Erythroblast (primary cell): ENCODE measurements around the gene COG1.

ENCODE experiments used
- GATA1 ChIP-seq: IDR thresholded peaks from 2 replicates; pipeline ENCODE4 v1.6.1; 2011; ENCODE audit warnings: low read depth, mild to moderate bottlenecking, control low read depth, low read length, moderate library complexity
- POLR2A ChIP-seq: IDR thresholded peaks from 2 replicates; pipeline ENCODE4 v1.6.1; 2011; ENCODE audit warnings: mild to moderate bottlenecking, low read length

DNA sequence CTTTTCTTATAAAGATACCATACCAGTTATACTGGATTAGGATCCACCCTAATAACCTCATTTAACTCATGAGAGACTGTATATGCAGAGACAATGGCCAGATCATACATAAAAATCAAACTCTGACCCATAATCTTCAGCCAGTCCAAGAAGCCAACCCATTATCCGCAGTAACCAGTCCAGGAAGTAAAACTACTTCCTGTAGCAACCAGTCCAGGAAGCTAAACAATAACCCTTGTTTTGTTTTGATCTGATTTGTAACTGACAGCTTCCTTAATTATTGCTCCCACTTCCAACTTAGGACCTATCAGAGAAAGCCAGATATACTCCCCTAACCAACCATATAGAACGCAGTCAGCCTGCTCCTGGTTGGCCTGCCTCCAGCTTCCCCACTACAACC lies 47.2 kb upstream of the COG1 start:
- TF ChIP-seq POLR2A (no peak), GATA1 (no peak)
